ENCODE measurements around the gene HSD17B3. TPM values are rescaled to one million over a fixed set of nuclear protein-coding genes. Genes with fewer than 3 reads are reported as not detected.

HSD17B3 gene
- total and polyA plus RNA-seq, 2 of the 13 experiments (the other 11 are each of a cell fraction or from before 2014, with no cell fraction given) = 0.12 TPM; not detected in 1

- in situ Hi-C loops (cut with HindIII; ENCODE audit: extremely low pct_ligation_motif_present, low pct_unique_long_range_greater_than_20kb) (no loop called here), intact Hi-C loops (cut with micrococcal nuclease; ENCODE audit: unreplicated experiment) (no loop called here)
- Histone ChIP-seq H3K4me3 (replicated peaks in 1 of 3; ENCODE audit: insufficient read depth in 1 of 3, low read depth in 2 of 3, low read length in 3 of 3) (no peak overlapping the region), H4K20me1 (ENCODE audit: insufficient read depth, low read length) (no peaks in the 10 kb centered on the region), H3K4me1 (ENCODE audit: insufficient read depth, low read length) (no peaks in the 10 kb centered on the region), H3K9me3 (ENCODE audit: low read length) (no peaks in the 10 kb centered on the region), H3K9ac (ENCODE audit: insufficient read depth, low read depth, low read length) (no peak overlapping the region), H3K36me3 (replicated peaks in 1 of 2; ENCODE audit: control insufficient read depth in 1 of 2, insufficient read depth in 2 of 2, low read length in 2 of 2) (no peaks in the 10 kb centered on the region), H3K27me3 (ENCODE audit: control insufficient read depth in 1 of 2, insufficient read depth in 2 of 2, low read length in 2 of 2) (0 out of 5 replicates have a peak, but pooled peaks cover 0 to 1% of the 10 kb centered on the region in 2 experiments), H3K4me2 (ENCODE audit: low read depth, low read length) (no peak overlapping the region), H3K79me2 (ENCODE audit: insufficient read depth, low read length) (no peaks in the 10 kb centered on the region), H3K27ac (ENCODE audit: extremely low read length, insufficient read depth, low read length) (no peak overlapping the region), H2AFZ (ENCODE audit: low read length) (no peak overlapping the region)
- TF ChIP-seq PHF21A (CRISPR knock-in tag; IDR thresholded peaks at IDR 0.05) (no peak), E2F5 (CRISPR knock-in tag; conservative IDR thresholded peaks at IDR 0.05) (no peak), ZNF577 (CRISPR knock-in tag; IDR thresholded peaks at IDR 0.05; ENCODE audit: borderline replicate concordance, low read depth) (no peak), ZNF282 (IDR thresholded peaks at IDR 0.05; ENCODE audit: partially characterized antibody) (no peak), ZNF670 (CRISPR knock-in tag; IDR thresholded peaks at IDR 0.05; ENCODE audit: borderline replicate concordance) (no peak), CTCF (CRISPR knock-in tag; IDR thresholded peaks at IDR 0.05) (no peak), ZBTB44 (CRISPR knock-in tag; IDR thresholded peaks at IDR 0.05) (no peak), ZNF746 (CRISPR knock-in tag; IDR thresholded peaks at IDR 0.05) (no peak), HNF4A (CRISPR knock-in tag; IDR thresholded peaks at IDR 0.05) (no peak), CAMTA2 (CRISPR knock-in tag; IDR thresholded peaks at IDR 0.05; ENCODE audit: borderline replicate concordance) (no peak), XRCC5 (optimal IDR thresholded peaks at IDR 0.05; ENCODE audit: low read length) (no peak), RAD51 (IDR thresholded peaks at IDR 0.05; ENCODE audit: borderline replicate concordance) (no peak)
- no TSS peak for BruUV-seq (replicated peaks)
- ATAC-seq = no peak
- WGBS (ENCODE audit: low lambda C conversion rate) = 41% methylated on average over 4 of the region's 4 CpGs
- POLR2A ChIA-PET = no interaction called here
- no peak for FAIRE-seq
- CTCF ChIA-PET (ENCODE audit: low intra/inter-chr PET ratio, low total read pairs) = no interaction called here
- no peak for DNase-seq (ENCODE audit: low spot score)
Observed at GRCh38 chr9:96299823-96300222, 2.2 kb downstream of the HSD17B3 start.

Measured in HepG2 (cell line).